HG02981 (cell line): ENCODE data around the gene SF3A1.

Experiments used
- ATAC-seq: cut with Tn5 transposase; IDR thresholded peaks from one replicate; pipeline ENCODE4 v1.9.1; 2021; ENCODE audit warnings: mild to moderate bottlenecking, moderate library complexity; ENCODE audit not compliant: unreplicated experiment

The SF3A1 gene

GRCh38 chr22:30325724-30326254 is 30.9 kb downstream of the SF3A1 start:
- ATAC-seq = no peak

GRCh38 chr22:30325065-30325720 is 31.5 kb downstream of the SF3A1 start:
- no peak for ATAC-seq

GRCh38 chr22:30324014-30324730 is 32.5 kb downstream of the SF3A1 start:
- no peak for ATAC-seq

GRCh38 chr22:30323246-30323645 is 33.4 kb downstream of the SF3A1 start:
- no peak for ATAC-seq

GRCh38 chr22:30321461-30321860 is 35.2 kb downstream of the SF3A1 start:
- no peak for ATAC-seq

GRCh38 chr22:30320021-30320556 is 36.6 kb downstream of the SF3A1 start:
- ATAC-seq = no peak

- ATAC-seq = no peak
These were observed 37.8 kb downstream of the SF3A1 start for GRCh38 chr22:30318799-30319419.

GRCh38 chr22:30317778-30318177 is 38.9 kb downstream of the SF3A1 start:
- no peak for ATAC-seq

- no peak for ATAC-seq
These were observed 40.6 kb downstream of the SF3A1 start for GRCh38 chr22:30315962-30316576.

GRCh38 chr22:30314915-30315314 is 41.8 kb downstream of the SF3A1 start:
- no peak for ATAC-seq

- ATAC-seq = no peak
These were observed 42.9 kb downstream of the SF3A1 start for GRCh38 chr22:30313527-30314363.

GRCh38 chr22:30312053-30312452 is 44.6 kb downstream of the SF3A1 start:
- ATAC-seq = no peak

GRCh38 chr22:30310881-30311771 is 45.6 kb downstream of the SF3A1 start:
- no peak for ATAC-seq

GRCh38 chr22:30309951-30310741 is 46.5 kb downstream of the SF3A1 start:
- no peak for ATAC-seq

GRCh38 chr22:30308518-30309230 is 48.0 kb downstream of the SF3A1 start:
- no peak for ATAC-seq

- ATAC-seq = no peak
These were observed 48.6 kb downstream of the SF3A1 start for GRCh38 chr22:30308093-30308492.

- no peak for ATAC-seq
These were observed 49.6 kb downstream of the SF3A1 start for GRCh38 chr22:30307041-30307574.

- ATAC-seq = no peak
These were observed 50.1 kb downstream of the SF3A1 start for GRCh38 chr22:30306627-30307011.
